ENCODE measurements around the gene ZNF646.

Gene ZNF646

GRCh38 chr16:31132303-31132979 is 58.2 kb downstream of the ZNF646 start:
- no peak for DNase-seq

DNA sequence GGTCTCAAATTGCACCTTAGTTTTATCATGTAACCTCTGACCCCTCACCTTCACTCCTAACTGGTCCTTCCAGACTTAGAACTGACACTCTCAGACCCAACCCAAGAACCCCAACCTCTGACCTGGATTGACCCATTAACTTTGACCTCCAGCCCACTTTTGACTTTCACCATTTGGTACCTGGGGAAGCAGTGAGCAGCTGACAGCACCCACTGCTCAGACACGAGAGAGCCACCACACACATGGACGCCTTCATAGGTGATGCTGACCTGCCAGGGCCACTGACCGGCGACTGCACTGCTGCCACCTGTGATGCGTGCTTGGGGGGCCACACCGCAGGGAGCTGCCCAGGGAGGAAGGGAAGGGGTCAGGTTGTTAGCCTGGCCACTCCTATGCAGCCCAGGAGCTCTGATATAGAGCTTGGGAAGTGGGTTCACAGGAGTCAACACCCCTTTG is 58.9 kb downstream of the ZNF646 start:
- no peak for DNase-seq
